ENCODE results near the gene AASDH.
A peak's percentile ranks its signal among the peaks of the same experiment; 100 is the strongest.

Gene AASDH

GRCh38 chr4:56387023-56388001 lies at the start of gene AASDH:
TSS of gene AASDH (minus strand) at chr4:56387491. CDS start at chr4:56384299, 3,192 bp downstream.
- DNase-seq (ENCODE audit: low read depth), result peak; percentile 95
- TF ChIP-seq CTCF (IDR thresholded peaks at IDR 0.05; ENCODE audit: insufficient read depth, low read depth, low read length, missing control alignments), result no peak
- H3K4me3 ChIP-seq (ENCODE audit: low read length), result peak within 1 kb of the TSS; percentile 91

GRCh38 chr4:56435140-56435926 lies 48.0 kb upstream of the AASDH start, which contains the start of gene PPAT:
TSS of gene PPAT (minus strand) at chr4:56435615. CDS start at chr4:56435477, 138 bp downstream.
- peak; percentile 100 for DNase-seq (ENCODE audit: low read depth)
- peak within 1 kb of the TSS; percentile 95 for H3K4me3 ChIP-seq (ENCODE audit: low read length)
- TF ChIP-seq CTCF (IDR thresholded peaks at IDR 0.05; ENCODE audit: insufficient read depth, low read depth, low read length, missing control alignments), result peak; percentile 4

- peak overlapping the region; percentile 95 for H3K4me3 ChIP-seq (ENCODE audit: low read length)
- peak; percentile 68 for DNase-seq (ENCODE audit: low read depth)
- TF ChIP-seq CTCF (IDR thresholded peaks at IDR 0.05; ENCODE audit: insufficient read depth, low read depth, low read length, missing control alignments), result no peak
Observed at GRCh38 chr4:56434599-56435139, 47.4 kb upstream of the AASDH start.

- peak overlapping the region; percentile 95 for H3K4me3 ChIP-seq (ENCODE audit: low read length)
- DNase-seq (ENCODE audit: low read depth), result no peak
- no peak for TF ChIP-seq CTCF (IDR thresholded peaks at IDR 0.05; ENCODE audit: insufficient read depth, low read depth, low read length, missing control alignments)
Observed at GRCh38 chr4:56433280-56433679, 46.0 kb upstream of the AASDH start.

- DNase-seq (ENCODE audit: low read depth), result no peak
- H3K4me3 ChIP-seq (ENCODE audit: low read length), result no peak overlapping the region
- no peak for TF ChIP-seq CTCF (IDR thresholded peaks at IDR 0.05; ENCODE audit: insufficient read depth, low read depth, low read length, missing control alignments)
Observed at GRCh38 chr4:56430203-56430602, 42.9 kb upstream of the AASDH start.

GRCh38 chr4:56427179-56427578 lies 39.9 kb upstream of the AASDH start:
- no peak overlapping the region for H3K4me3 ChIP-seq (ENCODE audit: low read length)
- no peak for TF ChIP-seq CTCF (IDR thresholded peaks at IDR 0.05; ENCODE audit: insufficient read depth, low read depth, low read length, missing control alignments)
- no peak for DNase-seq (ENCODE audit: low read depth)

All from epithelial cell of esophagus (primary cell).